Measurements from ENCODE around the gene CACNB1.

- TF ChIP-seq CTCF (IDR thresholded peaks at IDR 0.05) = no peak
- TF ChIP-seq ZFX (IDR thresholded peaks at IDR 0.05; ENCODE audit: borderline replicate concordance) = no peak
These were observed 48.8 kb upstream of the CACNB1 start for GRCh38 chr17:39246274-39246673.

Data from 22Rv1 (cell line).